NOMO-1 (cell line): ENCODE measurements around the gene SLC16A8.

Experiments used
- DNase-seq, 2 experiments: peaks; one replicate each; lab custom pipeline; 2025; ENCODE audit not compliant: unreplicated experiment in 2 of 2; lab: John Stamatoyannopoulos, UW

Gene SLC16A8

GRCh38 chr22:38031491-38031890 is 52.5 kb downstream of the SLC16A8 start:
- no peak for DNase-seq

GRCh38 chr22:38030311-38031133 is 53.5 kb downstream of the SLC16A8 start:
- no peak for DNase-seq

GRCh38 chr22:38029901-38030300 is 54.1 kb downstream of the SLC16A8 start:
- DNase-seq, result no peak

GRCh38 chr22:38029370-38029769 is 54.6 kb downstream of the SLC16A8 start:
- no peak for DNase-seq

GRCh38 chr22:38028344-38029130 is 55.4 kb downstream of the SLC16A8 start:
- no peak for DNase-seq
